ENCODE data around the gene RAD51B.

RAD51B gene

DNA sequence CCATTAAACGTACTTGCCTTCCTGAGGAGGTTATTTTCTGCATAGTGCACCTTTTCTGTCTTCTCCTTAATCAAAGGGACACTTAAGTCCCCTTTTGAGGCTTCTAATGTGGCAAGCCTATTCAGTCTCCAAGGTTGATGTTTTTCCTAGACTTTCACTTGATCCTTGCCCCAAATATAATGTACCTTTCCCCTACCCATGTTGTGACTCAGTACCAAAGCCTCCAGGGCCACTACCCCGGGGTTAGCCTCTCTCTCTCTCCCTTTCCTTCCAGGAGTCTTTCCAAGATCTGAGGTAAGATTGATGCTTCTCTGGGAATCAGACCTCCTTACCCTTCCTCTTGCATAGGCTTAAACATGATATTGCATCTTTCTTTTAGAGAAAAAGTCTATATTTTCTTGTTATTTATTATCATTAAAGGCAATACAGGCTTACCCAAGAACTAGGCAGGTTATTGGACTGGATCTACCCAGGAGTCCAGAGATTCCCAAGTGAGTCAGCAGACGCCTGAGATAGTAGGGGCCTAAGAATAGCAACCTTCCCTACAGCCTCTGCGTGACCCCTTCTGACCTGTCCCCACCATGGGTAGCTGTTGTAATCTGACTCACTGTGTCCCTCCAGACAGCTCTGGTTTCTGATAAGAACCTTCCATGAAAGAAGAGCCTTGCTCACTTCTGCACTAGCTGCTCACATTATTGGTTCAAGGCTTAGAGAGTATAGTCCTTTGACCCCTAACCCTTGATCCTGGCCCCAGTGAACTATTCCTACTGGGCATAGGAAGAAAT lies 800.4 kb downstream of the RAD51B start:
- DNase-seq: no peak

DNA sequence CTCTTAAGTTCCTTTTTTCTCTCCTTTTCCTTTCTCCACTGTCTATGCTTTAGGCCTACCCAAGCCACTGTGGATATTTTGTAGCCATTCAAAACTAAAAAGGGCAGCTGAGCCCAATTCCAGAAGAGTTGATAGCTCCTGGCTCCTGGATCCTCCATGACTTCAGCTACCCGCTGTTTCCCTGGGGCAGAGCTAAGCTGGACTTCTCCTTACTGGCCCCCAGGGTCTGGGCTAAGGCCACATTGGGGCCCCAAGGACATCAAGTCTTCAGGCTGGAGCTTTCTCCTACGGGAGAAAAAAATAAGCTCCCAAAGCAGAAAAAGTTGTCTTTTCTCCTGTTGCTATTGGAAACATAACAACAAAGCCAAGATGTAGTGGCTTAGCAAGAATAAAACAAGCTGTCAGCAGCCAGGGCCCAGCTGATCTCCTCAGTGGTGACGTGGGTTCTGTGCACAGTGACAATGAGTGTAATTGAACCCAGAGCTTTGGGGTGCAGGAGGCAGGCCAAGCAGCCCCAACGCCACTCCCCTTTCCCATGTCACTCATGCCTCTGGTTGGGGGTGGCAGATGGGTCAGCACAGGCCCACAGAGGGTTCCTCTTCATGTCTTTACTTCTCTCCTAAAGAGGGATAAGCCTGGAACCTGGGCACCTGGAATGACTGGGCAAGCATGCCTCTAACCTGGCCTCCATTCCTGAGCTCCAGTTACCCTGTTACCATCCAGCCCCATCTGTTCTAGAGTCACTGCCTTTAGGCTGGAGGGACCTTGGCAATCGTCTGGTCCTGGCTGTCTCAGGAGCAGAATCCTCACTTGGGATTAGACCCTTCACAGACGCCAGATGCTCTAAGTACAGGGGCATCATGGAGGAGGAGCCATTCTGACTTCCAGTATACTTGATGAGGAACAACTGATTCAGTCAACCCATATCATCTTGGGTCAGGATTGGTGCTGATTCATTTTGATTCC lies 802.1 kb downstream of the RAD51B start:
- DNase-seq: no peak

- DNase-seq: no peak
Observed at GRCh38 chr14:68622856-68623255, 803.3 kb downstream of the RAD51B start.

DNA sequence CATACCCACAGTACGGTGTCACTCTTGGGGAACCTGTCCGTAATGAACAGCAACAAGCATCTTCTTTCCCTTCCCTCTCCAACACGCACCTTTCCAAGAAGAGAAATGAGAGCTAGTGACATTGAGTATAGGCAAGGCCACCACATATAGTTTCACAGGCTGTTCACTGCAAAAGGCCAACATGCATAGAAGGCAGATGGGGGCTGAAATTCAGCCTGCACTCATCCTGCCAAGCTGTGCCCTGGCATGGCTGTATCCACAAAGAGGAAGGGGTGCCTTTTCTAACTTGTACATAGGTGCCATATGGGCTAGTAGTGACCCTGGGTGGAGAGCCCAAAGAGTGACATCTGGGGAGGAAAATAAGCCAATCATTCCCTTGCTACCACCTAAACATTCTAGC lies 803.7 kb downstream of the RAD51B start:
- DNase-seq: no peak

DNA sequence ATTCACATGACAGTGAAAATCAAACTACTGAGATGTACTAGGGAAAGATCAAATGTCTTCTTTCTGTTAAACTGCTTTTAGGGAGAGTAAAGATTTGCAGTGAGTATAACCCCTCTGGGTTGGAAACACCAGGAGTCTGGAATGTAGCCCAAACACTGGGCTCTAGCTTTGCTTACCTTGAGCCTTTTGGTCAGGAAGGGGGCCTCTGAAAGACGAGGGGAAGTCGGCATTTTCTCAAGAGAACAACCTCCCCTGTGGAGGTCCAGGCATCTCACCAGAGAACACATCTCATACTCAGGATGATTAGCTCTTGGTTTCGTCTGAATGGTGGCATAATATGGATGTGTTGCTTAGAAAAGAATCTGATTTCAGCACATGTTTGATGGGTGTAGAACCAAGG lies 804.2 kb downstream of the RAD51B start:
- no peak for DNase-seq

DNA sequence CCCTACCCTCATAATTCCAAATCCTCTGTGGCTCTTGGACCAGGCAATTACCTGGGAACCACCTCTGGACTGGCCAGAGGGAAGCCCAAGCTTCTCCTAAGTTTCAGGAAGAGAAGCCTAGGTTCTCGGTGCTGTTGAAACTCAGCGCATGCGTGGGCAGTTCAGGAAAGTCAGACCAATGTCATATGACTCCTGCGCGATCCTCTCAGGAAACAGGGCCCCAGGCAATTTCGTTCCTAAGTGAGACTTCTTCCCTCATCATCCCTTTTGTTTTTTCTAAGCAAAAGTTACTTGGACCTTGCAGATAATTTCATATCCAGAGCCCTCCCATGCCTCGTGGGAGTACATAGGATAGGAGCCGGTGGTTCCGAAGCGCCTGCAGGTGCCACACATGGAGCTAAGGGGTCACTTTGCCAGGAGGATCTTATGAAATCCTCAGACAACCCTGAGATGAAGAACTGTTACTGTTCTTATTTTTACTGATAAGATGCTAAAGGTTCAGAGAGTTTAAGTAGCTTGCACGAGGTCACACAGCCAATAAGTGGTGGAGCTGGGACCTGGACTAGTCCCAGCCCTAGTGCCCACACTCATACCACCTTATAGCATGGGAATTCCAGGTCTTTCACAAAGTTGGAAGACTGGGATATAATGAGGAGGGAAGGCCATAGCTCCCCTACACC lies 805.1 kb downstream of the RAD51B start:
- DNase-seq: no peak

DNA sequence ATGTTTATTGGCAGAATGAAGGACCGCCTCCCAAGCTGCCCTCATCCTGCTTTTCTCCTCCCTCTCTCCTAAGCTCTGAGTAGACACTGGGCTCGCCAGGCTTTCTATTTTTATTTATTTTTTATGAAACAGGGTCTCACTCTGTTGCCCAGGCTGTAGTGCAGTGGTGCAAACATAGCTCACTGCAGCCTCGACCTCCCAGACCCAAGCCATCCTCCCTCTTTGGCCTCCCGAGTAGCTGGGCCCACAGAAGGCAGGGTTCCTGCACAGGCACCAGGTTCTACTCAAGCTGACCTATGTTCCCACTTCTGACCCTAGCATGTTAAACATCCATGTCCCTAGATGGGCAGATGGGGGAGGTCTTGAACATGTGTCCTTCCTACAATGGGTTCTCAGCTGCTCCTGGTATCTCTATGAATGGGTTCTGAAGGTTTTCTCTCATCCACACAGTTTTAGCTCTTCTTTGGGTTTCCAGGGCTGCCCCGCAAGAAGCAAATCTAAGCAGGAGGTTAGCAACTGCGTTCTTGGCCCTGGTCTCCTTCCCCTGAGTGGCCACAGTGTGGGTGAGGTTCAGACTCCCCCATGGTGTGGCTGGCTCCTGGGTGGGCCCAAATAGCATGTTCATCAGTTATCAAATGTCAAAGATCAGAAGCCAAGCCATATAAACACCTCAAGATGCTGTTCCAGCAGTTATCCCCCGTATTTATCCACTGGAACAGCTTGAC lies 805.9 kb downstream of the RAD51B start:
- DNase-seq: no peak

DNA sequence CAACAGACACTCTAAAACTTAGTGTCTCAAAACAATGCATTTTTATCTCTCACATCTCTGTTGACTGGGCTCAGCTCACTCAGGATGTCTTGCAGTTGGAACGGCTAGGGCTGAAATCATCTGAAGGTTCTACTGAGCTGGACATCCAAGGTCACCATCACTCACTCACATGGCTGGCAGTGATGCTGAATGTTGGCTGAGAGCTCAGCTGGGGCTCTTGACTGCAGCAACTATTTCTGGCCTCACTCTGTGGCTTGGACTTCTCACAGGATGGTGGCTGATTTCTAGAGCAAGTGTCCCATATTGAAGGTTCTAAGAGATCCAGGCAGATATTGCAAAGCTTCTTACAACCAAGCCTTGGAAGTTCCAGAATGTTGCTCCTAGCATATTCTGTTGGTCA lies 806.8 kb downstream of the RAD51B start:
- DNase-seq: no peak

DNA sequence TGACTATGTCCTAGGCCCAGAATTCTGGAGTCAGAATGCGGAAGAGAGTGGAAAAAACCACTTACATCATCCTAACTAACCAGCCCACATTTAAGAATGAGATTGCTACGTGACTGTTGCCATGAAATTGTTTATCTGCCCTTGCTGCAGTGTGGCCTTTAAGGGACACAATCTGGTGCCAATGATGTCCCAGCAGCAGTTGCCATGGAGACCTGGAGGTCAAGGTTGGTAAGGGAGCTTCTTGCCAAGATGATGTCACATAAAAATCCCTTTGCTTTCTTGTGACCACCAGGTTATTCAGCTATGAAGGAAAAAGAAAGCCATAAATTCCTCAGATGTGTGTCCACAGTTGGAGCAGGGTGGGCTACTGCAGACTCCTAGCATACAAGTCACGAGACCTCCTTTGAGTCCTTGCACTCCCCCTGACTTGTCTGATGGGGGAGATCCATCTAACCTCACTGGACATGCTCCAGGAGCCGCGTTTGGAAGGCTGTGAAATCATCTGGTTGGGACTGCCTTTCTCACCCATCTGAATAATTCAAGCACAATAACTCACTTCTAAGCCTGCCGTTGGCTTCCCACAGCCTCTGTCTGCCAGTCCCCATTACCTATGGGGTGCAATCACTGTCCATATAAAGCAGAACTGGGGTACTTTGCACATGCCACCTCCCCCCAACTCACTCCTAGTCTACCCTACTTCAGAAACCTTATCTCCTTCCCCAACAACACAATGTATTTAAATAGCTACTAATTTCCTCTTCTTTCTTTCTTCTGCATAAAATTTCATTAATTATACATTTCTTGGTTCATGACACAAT lies 807.7 kb downstream of the RAD51B start:
- no peak for DNase-seq

DNA sequence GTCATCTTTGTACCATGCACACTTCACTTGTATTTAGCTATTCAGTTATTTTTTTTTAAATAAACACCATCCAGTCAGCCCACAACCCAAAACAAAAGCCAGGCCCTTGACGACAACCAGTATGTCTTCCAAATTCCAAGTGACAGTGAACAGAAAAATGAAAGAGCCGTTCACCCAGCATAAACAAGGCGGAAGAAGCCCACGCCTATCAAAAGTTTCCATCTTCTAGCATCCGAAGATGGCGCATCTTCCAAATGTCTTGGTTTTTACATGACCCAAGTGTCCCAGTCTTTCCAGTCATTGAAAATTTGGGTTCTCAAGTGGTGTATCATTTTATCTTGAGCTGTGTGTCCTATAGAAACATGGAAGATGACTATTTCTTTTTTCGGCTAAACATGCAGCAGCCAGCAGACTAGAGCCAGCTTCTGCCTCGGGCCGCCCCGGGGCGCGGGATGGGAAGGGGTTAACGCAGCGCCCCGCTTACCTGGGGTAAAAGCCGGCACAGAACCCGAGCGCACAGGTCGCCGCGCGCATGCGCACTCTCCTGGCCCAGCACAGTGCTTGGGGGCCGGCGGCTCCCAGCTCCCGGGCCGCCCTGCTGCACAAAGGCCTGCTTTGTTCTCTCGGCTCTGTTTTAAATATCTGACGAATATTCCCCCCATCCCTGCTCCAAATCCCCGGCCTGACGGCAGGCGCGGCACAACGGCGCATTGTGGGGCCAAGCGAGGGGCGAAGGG lies 808.5 kb downstream of the RAD51B start:
- DNase-seq: peak; percentile 57

DNA sequence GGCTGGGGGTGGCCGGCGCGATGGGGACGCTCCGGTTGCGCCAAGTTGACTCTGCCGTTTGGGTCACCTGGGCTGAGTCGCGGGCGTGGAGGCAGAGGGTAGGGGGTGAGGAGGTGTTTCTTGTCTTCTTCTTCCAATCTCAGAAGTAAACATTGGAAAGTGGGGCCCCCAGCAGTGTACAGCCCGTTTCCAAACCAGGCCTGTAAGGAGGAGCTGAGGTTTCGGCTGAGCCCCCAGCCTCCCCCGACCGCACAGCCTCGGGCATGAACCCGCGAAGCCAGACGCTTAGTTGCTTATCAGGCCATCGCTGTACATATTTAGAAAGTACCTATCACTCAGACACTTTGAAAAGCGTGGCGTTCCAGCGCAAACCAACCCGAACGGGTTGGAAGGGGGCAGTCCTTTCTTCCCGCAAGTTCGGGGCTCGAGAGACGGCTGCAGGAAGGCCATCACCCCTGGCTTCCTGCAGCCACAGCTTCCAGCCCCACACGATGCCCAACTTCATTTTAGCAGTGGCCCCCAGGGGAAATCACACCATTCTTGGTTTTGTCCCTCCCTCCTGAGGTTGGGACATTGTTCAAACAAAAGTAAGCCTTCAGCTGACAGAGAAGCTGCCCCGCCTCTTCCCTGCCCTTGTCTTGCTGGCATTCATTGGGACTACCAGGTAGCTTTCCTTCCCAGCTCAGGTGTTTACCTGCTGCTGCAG lies 809.2 kb downstream of the RAD51B start:
- DNase-seq: peak; percentile 49

DNA sequence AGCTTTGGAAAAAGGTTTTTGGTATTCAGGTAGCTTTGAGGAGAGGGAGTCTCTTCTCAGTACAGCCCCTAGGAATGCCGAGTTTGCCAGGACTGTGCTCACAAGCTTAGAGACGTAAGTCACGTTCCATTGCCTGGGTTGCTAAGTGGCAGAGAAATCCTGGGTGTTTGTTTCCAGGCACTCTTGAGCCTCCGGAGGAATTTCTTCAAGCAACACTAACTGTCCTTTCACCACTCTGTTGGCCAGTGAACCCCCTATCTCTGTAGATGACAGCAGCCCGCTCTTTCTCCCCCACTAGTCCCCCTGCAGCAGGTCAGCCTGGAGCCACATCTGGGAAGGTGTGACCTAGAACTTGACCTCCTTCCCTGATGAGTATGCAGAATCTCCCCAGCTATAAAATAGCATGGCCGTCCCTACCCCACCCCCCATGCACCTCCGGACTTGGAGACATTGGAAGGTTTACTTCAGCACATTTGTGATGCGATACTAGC lies 810.5 kb downstream of the RAD51B start:
- no peak for DNase-seq

DNA sequence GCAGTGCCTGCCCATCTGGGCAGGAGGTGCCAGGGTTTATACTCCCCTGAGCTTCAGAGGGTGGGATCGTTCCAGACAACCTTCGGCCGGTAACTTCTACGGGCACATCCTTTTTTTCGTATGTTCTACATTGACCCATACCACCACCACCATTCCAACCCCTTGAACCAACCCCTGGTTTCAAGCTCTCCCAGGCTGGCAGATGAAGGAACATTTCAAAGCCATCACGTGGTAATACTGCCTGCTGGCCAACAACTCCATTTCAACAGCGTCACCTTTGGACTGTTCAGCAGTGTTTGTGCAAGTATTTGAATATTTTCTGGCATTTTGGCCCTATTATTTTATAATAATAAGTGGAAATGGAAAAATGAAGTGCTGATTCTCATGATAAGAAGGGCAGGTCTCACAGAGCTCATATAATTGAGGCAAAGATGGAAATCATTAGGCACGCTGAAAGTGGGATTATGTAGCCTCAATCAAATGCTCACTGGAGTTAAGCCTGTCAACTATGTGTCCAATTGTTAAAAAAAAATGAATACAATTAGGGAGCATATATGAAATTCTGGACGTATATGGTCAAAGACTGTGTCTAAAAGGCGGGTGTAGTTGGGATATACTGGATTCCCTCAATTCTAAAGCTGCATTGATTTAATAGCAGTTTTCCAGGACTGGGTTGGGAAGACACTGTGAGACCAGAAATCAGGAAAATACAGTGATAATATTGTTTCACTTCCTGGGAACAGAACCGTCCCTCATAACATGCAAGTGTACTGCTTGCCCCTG lies 811.2 kb downstream of the RAD51B start:
- no peak for DNase-seq

DNA sequence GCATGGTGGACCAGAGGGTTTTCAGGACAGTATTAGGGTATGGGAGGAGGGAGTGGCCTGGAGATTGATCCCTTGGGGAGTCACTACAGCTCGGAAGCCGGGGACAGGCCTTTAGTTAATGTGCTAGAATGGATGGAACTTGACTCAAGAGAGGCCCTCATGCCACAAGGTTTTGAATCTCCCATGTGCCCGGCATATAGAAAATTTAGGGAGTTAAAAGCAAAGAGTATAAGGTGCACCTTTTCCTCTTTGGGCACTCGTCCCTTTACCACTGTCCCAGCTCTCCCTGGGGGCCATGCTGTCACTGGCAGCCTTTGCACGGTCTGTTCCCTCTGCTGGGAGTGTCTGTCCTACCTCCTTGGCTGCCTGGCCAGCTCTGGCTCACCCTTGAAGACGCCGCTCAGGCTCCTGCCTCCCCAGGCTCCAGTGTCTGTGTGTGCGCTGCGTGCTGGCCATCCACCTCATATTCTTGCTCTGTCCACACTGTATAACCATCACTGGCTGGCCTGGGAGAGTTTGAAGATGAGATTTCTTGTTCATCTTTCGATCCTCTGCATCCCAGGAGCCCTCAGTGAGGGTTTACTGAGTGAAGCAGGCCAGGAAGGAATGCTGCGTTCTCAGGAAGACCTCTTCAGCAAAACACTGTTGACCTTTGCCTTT lies 811.9 kb downstream of the RAD51B start:
- no peak for DNase-seq

GRCh38 chr14:68632054-68632895 lies 812.7 kb downstream of the RAD51B start:
- DNase-seq: no peak

- no peak for DNase-seq
Observed at GRCh38 chr14:68633131-68633991, 813.8 kb downstream of the RAD51B start.

DNA sequence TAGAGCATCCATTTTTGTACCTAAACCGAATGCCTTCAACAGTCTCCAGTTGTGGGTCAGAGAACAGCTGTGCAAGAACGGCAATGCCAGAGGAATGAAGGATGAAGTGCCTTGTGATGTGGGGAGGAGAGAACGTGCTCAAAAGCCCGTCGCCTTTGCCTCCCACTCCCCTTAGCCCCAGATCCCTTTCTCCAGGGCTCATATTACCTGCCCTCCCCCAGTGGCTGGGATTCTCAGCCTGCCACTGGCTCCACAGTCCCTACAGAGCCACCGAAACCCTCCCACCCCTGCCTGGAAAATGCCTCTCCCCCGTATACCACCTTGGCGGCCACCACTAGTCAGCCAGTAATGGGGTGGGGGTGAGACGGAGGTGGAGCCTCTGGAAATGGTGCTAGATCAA lies 814.8 kb downstream of the RAD51B start:
- no peak for DNase-seq

All from CD4-positive, alpha-beta T cell treated with Interleukin-17A for 1 hour (primary cell).